Measurements from ENCODE around the gene CHD5. TPM values are rescaled to one million over a fixed set of nuclear protein-coding genes. Genes with fewer than 3 reads are reported as not detected.

CHD5 gene
- total and polyA plus RNA-seq, 4 donors = 0.10 to 0.55 (median 0.31) TPM

DNA sequence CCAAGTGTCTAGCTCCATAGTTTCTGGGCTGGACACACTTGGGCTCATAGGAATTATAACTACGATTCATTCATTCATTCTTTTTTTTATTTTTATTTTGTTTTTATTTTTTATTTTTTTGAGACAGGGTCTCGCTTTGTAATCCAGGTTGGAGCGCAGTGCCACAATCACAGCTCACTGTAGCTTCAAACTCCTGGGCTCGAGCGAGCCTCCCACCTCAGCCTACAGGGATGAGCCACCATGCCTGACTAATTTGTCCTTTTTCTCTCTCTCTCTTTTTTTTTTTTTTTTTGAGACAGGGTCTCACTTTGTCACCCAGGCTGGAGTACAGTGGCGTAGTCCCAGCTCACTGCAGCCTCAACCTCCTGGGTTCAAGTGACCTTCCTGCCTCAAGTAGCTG lies 92.2 kb downstream of the CHD5 start:
- Histone ChIP-seq H3K9ac (ENCODE audit: insufficient read depth in 1 of 2, low read length in 2 of 2) (no peak overlapping the region), H3K9me3 (ENCODE audit: control insufficient read depth in 4 of 4, insufficient read depth in 3 of 4, low read length in 3 of 4) (no peaks in the 10 kb centered on the region), H3K4me3 (no peak overlapping the region), H3K27ac (ENCODE audit: low read depth in 1 of 2, low read length in 1 of 2) (no peak overlapping the region), H3K4me1 (ENCODE audit: control insufficient read depth in 5 of 5, insufficient read depth in 5 of 5, low read length in 5 of 5) (peaks cover 0 to 12% (median 2%) of the 10 kb centered on the region in 5 donors), H3K27me3 (ENCODE audit: control insufficient read depth in 3 of 3, insufficient read depth in 3 of 3, low read length in 2 of 3) (peaks cover 0 to 6% (median 0%) of the 10 kb centered on the region in 3 donors), H3K36me3 (ENCODE audit: control insufficient read depth in 4 of 4, insufficient read depth in 4 of 4, low read length in 4 of 4) (peaks cover 0 to 4% (median 0%) of the 10 kb centered on the region in 4 donors)
- WGBS, 2 donors = 97 to 100% methylated on average over 6 of the region's 6 CpGs
- TF ChIP-seq, protein P1, sequence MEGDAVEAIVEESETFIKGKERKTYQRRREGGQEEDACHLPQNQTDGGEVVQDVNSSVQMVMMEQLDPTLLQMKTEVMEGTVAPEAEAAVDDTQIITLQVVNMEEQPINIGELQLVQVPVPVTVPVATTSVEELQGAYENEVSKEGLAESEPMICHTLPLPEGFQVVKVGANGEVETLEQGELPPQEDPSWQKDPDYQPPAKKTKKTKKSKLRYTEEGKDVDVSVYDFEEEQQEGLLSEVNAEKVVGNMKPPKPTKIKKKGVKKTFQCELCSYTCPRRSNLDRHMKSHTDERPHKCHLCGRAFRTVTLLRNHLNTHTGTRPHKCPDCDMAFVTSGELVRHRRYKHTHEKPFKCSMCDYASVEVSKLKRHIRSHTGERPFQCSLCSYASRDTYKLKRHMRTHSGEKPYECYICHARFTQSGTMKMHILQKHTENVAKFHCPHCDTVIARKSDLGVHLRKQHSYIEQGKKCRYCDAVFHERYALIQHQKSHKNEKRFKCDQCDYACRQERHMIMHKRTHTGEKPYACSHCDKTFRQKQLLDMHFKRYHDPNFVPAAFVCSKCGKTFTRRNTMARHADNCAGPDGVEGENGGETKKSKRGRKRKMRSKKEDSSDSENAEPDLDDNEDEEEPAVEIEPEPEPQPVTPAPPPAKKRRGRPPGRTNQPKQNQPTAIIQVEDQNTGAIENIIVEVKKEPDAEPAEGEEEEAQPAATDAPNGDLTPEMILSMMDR (IDR thresholded peaks at IDR 0.05; ENCODE audit: control extremely low read depth, extremely low read depth) = no peak
- DNase-seq = no peak
- ATAC-seq (ENCODE audit: insufficient read depth, low FRiP score) = no peak

DNA sequence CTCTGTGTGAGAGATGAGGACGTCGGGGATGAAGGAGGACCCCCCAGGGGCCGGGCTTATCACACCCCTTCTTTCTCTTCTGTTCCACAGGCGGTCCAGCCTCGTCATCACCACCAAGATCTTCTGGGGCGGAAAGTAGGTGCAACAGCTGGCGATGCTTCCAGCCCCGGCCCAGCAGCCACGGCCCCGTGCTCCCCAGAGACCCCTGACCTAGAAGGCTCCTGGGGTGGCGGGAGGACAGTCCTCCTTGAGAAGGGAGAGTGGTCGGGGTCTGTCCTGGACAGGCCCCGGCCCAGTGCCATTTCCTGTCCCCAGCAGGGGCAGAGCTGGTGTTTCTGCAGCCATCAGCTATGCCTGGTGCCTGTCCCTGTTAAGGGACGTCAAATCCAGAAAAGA lies 92.7 kb downstream of the CHD5 start:
- no peak overlapping the region for H3K4me3 ChIP-seq
- TF ChIP-seq, protein P1 (IDR thresholded peaks at IDR 0.05; ENCODE audit: control extremely low read depth, extremely low read depth) = no peak
- H3K9ac ChIP-seq (ENCODE audit: insufficient read depth in 1 of 2, low read length in 2 of 2) = no peak overlapping the region
- no peak for DNase-seq
- no peak overlapping the region for H3K27ac ChIP-seq (ENCODE audit: low read depth in 1 of 2, low read length in 1 of 2)
- H3K36me3 ChIP-seq (ENCODE audit: control insufficient read depth in 4 of 4, insufficient read depth in 4 of 4, low read length in 4 of 4) = peaks cover 0 to 4% (median 0%) of the 10 kb centered on the region in 4 donors
- H3K4me1 ChIP-seq (ENCODE audit: control insufficient read depth in 5 of 5, insufficient read depth in 5 of 5, low read length in 5 of 5) = peaks cover 0 to 18% (median 2%) of the 10 kb centered on the region in 5 donors
- ATAC-seq (ENCODE audit: insufficient read depth, low FRiP score) = no peak
- no peaks in the 10 kb centered on the region for H3K9me3 ChIP-seq (ENCODE audit: control insufficient read depth in 4 of 4, insufficient read depth in 3 of 4, low read length in 3 of 4)
- 76 to 89% methylated on average over 14 of the region's 14 CpGs for WGBS, 2 donors
- peaks cover 0 to 6% (median 0%) of the 10 kb centered on the region in 3 donors for H3K27me3 ChIP-seq (ENCODE audit: control insufficient read depth in 3 of 3, insufficient read depth in 3 of 3, low read length in 2 of 3)

DNA sequence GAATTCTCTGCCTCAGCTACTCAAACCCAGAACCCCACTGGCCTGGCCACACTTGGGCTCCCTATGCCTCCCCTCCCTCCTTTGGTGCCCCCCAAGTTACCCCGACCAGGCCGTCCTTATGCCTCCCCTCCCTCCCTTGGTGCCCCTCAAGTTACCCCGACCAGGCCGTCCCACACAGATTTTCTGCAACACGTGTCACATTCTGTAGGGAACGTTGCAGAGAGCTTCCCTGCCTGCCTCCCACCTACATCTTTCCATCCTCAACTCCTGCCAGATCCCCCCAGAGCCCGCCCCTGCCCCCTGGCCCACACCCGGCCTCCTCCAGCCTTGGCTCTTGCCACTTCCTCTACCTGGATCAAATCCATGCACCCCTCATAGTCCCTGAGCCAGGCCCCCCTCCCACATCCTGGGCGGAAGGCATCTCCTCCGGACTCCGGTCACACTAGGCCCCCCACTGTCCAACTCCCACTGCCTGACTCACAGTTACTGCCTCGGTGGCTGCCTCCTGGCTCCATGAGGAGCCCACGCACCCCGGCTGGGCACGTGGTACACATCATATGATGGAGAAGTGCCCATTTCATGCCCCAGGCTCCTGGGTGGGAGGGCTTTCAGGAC lies 93.3 kb downstream of the CHD5 start:
- Histone ChIP-seq H3K36me3 (ENCODE audit: control insufficient read depth in 4 of 4, insufficient read depth in 4 of 4, low read length in 4 of 4) (peaks cover 0 to 8% (median 0%) of the 10 kb centered on the region in 4 donors), H3K4me3 (no peak overlapping the region), H3K9ac (ENCODE audit: insufficient read depth in 1 of 2, low read length in 2 of 2) (no peak overlapping the region), H3K4me1 (ENCODE audit: control insufficient read depth in 5 of 5, insufficient read depth in 5 of 5, low read length in 5 of 5) (peaks cover 0 to 23% (median 2%) of the 10 kb centered on the region in 5 donors), H3K9me3 (ENCODE audit: control insufficient read depth in 4 of 4, insufficient read depth in 3 of 4, low read length in 3 of 4) (no peaks in the 10 kb centered on the region), H3K27ac (ENCODE audit: low read depth in 1 of 2, low read length in 1 of 2) (no peak overlapping the region), H3K27me3 (ENCODE audit: control insufficient read depth in 3 of 3, insufficient read depth in 3 of 3, low read length in 2 of 3) (peaks cover 0 to 6% (median 0%) of the 10 kb centered on the region in 3 donors)
- ATAC-seq (ENCODE audit: insufficient read depth, low FRiP score) (no peak), DNase-seq (no peak)
- 75 to 85% methylated on average over 15 of the region's 15 CpGs for WGBS, 2 donors
- TF ChIP-seq, protein P1 (IDR thresholded peaks at IDR 0.05; ENCODE audit: control extremely low read depth, extremely low read depth) = no peak

Measured in lung (tissue), 12 donors.